Stomach (tissue), 9 donors: ENCODE results near the gene NALCN. TPM values are rescaled to one million over a fixed set of nuclear protein-coding genes. Genes with fewer than 3 reads are reported as not detected.

Experiments used
- DNase-seq, 2 donors: peaks; one replicate each; pipeline versions ENCODE4 v3.0.0 to v3.0.0-alpha.2; 2013 to 2019
- H3K27ac ChIP-seq, 5 donors: fragments of 200-600 bp in 4 of 5; sonication (generic) in 4 of 5; one replicate each; pipeline ENCODE4 v1.5.1; 2013 to 2019; ENCODE audit warnings: mild to moderate bottlenecking in 1 of 5, moderate library complexity in 1 of 5
- H3K27me3 ChIP-seq, 3 donors: fragments of 200-600 bp; sonication (generic); one replicate each; pipeline ENCODE4 v1.5.1; 2017 to 2019; ENCODE audit warnings: mixed run types in 1 of 3
- H3K36me3 ChIP-seq, 4 donors: fragments of 200-600 bp; sonication (generic); 1 replicate in 3 of 4; 2 replicates in 1 of 4; pipeline ENCODE4 v1.5.1; 2016 to 2019
- H3K4me1 ChIP-seq, 4 donors: fragments of 200-600 bp; sonication (generic); one replicate each; pipeline ENCODE4 v1.5.1; 2016 to 2019
- H3K4me3 ChIP-seq, 4 donors: fragments of 200-600 bp; sonication (generic) in 3 of 4; one replicate each; pipeline ENCODE4 v1.5.1; 2016 to 2019; ENCODE audit warnings: mild to moderate bottlenecking in 1 of 4
- H3K9me3 ChIP-seq, 4 donors: fragments of 200-600 bp; sonication (generic); one replicate each; pipeline ENCODE4 v1.5.1; 2016 to 2019
- CTCF ChIP-seq, 7 experiments: fragments of 450-650 bp in 4 of 7; fragments of 200-600 bp in 3 of 7; sonication (generic) in 3 of 7; IDR thresholded peaks; one replicate each; pipeline ENCODE4 v1.5.1; 2016 to 2019; ENCODE audit warnings: antibody characterized with exemption in 7 of 7, control low read depth in 2 of 7, mild to moderate bottlenecking in 1 of 7
- EP300 ChIP-seq: sonication (generic); formaldehyde crosslinking; IDR thresholded peaks from one replicate; pipeline ENCODE4 v1.6.1; 2017; ENCODE audit warnings: antibody characterized with exemption
- POLR2A ChIP-seq, 4 donors: fragments of 450-650 bp; IDR thresholded peaks; one replicate each; pipeline ENCODE4 v1.6.1; 2016; ENCODE audit warnings: antibody characterized with exemption in 4 of 4, control low read depth in 2 of 4, mild to moderate bottlenecking in 1 of 4, moderate library complexity in 1 of 4
- POLR2AphosphoS5 ChIP-seq, 3 donors: sonication (generic); formaldehyde crosslinking; IDR thresholded peaks; one replicate each; pipeline ENCODE4 v1.6.1; 2016; ENCODE audit warnings: antibody characterized with exemption in 3 of 3
- WGBS, 5 donors: extraction: QIAGEN DNeasy Blood & Tissue Kit in 3 of 5; methylation state at CpG; one replicate each; pipeline versions ENCODE4 v1.1.5 to v1.1.7; 2013 to 2018; 5-methylcytosine and 5-hydroxymethylcytosine counted together
- intact Hi-C: fragments of 100-400 bp; cut with DNase I; formaldehyde crosslinking; loops from one replicate; pipeline ENCODE4 v1.15.1; 2023; ENCODE audit warnings: low total_unique reads
- polyA plus RNA-seq, 3 donors: library from polyadenylated mRNA; stranded (reverse); fragments of 200-250 nt; gene quantifications; one replicate each; pipeline ENCODE4 v1.2.3, GENCODE V29; 2013
- total RNA-seq, 5 donors: library from RNA; depleted of rRNA; stranded (reverse); fragments of >200 nt; gene quantifications; one replicate each; pipeline versions ENCODE4 v1.1.0 to v1.2.3, GENCODE V29; 2014 to 2016
- donor health status: healthy with polysubstance abuse.
- donor health status: Bipolar disorder and iron deficiency.
- donor health status: healthy.

The NALCN gene
- total and polyA plus RNA-seq, 8 donors: 0.15 to 2.9 (median 1.2) TPM; not detected in 2

DNA sequence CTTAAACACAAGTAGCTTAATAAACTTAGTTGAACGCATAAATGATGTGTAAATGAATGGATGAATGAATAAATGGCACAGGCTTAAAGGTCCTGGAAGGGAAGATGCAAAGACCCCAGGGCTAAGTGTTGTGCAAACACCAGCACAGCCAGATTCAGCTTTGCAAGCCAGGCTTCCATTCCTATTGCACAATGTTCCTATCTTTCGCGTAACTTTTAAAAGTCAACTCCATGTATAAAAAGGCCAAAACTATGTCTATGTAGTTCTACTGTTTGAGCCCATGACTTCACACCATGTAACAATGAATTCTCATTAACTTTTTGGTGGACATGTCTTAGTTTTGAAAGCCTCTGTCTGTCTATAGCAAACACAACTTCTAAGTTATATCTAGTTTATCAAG, 226.0 kb downstream of the NALCN start:
- WGBS, 5 donors: 83 to 91% (median 87%) methylated on average over 3 of the region's 3 CpGs
- no peak overlapping the region for H3K4me3 ChIP-seq
- H3K27me3 ChIP-seq: no peaks in the 10 kb centered on the region
- no peak for DNase-seq
- no peak overlapping the region for H3K27ac ChIP-seq
- no peaks in the 10 kb centered on the region for H3K9me3 ChIP-seq
- no peaks in the 10 kb centered on the region for H3K36me3 ChIP-seq
- no peaks in the 10 kb centered on the region for H3K4me1 ChIP-seq
- intact Hi-C loops: no loop called here
- TF ChIP-seq POLR2A (IDR thresholded peaks at IDR 0.05): no peak
- TF ChIP-seq POLR2AphosphoS5 (IDR thresholded peaks at IDR 0.05): no peak
- no peak for TF ChIP-seq CTCF (IDR thresholded peaks at IDR 0.05)
- no peak for TF ChIP-seq EP300

DNA sequence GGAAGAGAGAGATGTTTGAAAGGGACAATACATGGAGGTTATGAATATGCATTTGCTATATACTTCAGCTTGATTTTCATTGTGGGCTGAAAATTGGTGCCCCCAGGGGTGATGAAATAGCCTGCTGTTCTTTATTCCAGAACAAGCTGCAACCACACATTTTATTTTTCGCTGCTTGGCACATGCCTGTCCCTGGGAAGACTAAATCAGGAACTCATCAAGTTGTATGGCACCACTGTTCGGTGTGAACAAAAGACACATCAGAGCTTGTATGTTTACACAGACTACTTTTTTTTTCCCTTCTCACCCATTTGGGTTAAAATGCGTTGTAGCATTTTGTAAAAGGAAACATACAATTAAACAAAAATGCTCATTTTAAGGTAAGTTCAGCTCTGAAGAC, 230.7 kb downstream of the NALCN start:
- Histone ChIP-seq H3K27me3 (no peaks in the 10 kb centered on the region), H3K4me1 (no peaks in the 10 kb centered on the region), H3K4me3 (no peak overlapping the region), H3K9me3 (no peaks in the 10 kb centered on the region), H3K27ac (no peak overlapping the region), H3K36me3 (no peaks in the 10 kb centered on the region)
- TF ChIP-seq POLR2AphosphoS5 (IDR thresholded peaks at IDR 0.05) (no peak), CTCF (IDR thresholded peaks at IDR 0.05) (no peak), POLR2A (IDR thresholded peaks at IDR 0.05) (no peak), EP300 (no peak)
- no peak for DNase-seq
- intact Hi-C loops: no loop called here
- 54 to 68% (median 63%) methylated on average over 3 of the region's 3 CpGs for WGBS, 5 donors

DNA sequence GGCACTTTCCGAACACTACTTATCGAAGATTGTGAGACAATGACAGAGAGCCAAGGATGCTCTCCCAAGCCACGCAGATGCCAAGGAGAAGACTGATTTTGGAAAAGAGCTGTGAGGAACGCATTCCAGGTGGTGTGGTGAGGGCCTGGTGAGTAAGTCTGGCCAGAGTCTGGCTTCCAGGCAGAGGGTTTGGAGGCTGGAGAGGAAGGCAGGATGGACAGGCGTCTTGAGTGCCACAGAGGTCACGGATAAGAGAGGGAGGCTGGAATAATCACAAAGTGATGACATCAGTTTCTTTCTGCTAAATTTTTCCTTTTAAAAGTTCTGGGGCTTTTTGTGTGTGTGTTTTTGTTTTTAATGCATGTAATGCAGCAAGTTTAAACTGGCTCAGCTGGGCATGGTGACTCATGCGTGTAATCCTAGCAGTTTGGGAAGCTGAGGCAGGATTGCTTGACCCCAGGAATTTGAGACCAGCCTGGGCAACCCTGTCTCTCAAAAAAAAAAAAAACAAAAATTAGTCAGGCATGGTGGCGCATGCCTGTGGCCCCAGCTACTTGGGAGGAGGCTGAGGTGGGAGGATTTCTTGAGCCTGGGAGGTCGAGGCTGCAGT, 235.1 kb downstream of the NALCN start:
- no peaks in the 10 kb centered on the region for H3K9me3 ChIP-seq
- H3K36me3 ChIP-seq: no peaks in the 10 kb centered on the region
- no peaks in the 10 kb centered on the region for H3K4me1 ChIP-seq
- H3K4me3 ChIP-seq: no peak overlapping the region
- H3K27me3 ChIP-seq: no peaks in the 10 kb centered on the region
- intact Hi-C loops: no loop called here
- no peak overlapping the region for H3K27ac ChIP-seq
- no peak for TF ChIP-seq CTCF (IDR thresholded peaks at IDR 0.05)
- no peak for TF ChIP-seq POLR2AphosphoS5 (IDR thresholded peaks at IDR 0.05)
- 65 to 80% (median 69%) methylated on average over 9 of the region's 9 CpGs for WGBS, 5 donors
- DNase-seq: no peak

DNA sequence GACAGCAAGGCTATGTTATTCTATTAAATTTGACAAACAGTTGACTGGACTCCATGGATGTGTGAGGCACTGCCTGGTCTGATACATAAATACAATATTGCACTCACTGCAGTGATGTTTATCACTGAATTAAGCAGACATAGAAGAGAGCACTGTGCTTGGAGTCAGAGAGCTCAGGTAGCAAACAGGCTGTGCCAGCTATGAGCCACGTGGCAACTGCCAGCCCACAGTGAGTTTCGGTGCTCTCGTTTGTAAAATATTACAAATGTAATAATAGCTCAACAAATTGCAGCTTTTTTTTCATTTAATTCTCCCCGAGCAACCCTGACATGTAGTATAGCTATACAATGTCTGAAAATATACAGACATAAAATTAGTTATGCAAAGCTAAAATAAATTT, 237.3 kb downstream of the NALCN start:
- no peaks in the 10 kb centered on the region for H3K36me3 ChIP-seq
- no peaks in the 10 kb centered on the region for H3K9me3 ChIP-seq
- H3K27ac ChIP-seq: no peak overlapping the region
- H3K4me1 ChIP-seq: no peaks in the 10 kb centered on the region
- no peak for DNase-seq
- H3K4me3 ChIP-seq: no peak overlapping the region
- H3K27me3 ChIP-seq: no peaks in the 10 kb centered on the region
- TF ChIP-seq CTCF (IDR thresholded peaks at IDR 0.05) (no peak), EP300 (no peak), POLR2A (IDR thresholded peaks at IDR 0.05) (no peak), POLR2AphosphoS5 (IDR thresholded peaks at IDR 0.05) (no peak)
- WGBS, 5 donors: 80 to 81% (median 80%) methylated on average over 4 of the region's 4 CpGs
- intact Hi-C loops: no loop called here
